Measurements from ENCODE around the gene DGUOK. TPM values are rescaled to one million over a fixed set of nuclear protein-coding genes. Genes with fewer than 3 reads are reported as not detected.

DGUOK gene
- total RNA-seq, 1 experiment from 2014 or later, result 78.5 TPM

GRCh38 chr2:73965053-73965452 lies 38.4 kb downstream of the DGUOK start:
- intact Hi-C loops (cut with micrococcal nuclease; ENCODE audit: unreplicated experiment), result no loop called here
- ATAC-seq, result no peak
- no TSS peak for BruUV-seq (replicated peaks)
- ChIA-PET CTCF (interaction anchor here (0.8 kb wide), 1 partner anchor 16 kb away, joined by 8 read pairs; no protein-coding TSS in a partner anchor), POLR2A (no interaction called here)
- Histone ChIP-seq H3K4me1 (ENCODE audit: control insufficient read depth, insufficient read depth, low read length) (no peaks in the 10 kb centered on the region), H3K4me3 (ENCODE audit: low read depth in 2 of 2, low read length in 2 of 2) (no peak overlapping the region), H3K27me3 (ENCODE audit: control insufficient read depth, insufficient read depth, low read length) (no peaks in the 10 kb centered on the region), H3K27ac (ENCODE audit: low read length) (no peak overlapping the region), H3K36me3 (ENCODE audit: control insufficient read depth, insufficient read depth, low read length) (no peaks in the 10 kb centered on the region), H3K9me3 (ENCODE audit: control insufficient read depth, insufficient read depth, low read depth, low read length) (no peaks in the 10 kb centered on the region; the same call in 1 of the 2 replicates)
- no peak for TF ChIP-seq POLR2AphosphoS5 (IDR thresholded peaks at IDR 0.05; ENCODE audit: low read depth, low read length)
- no peak for TF ChIP-seq CTCF (IDR thresholded peaks at IDR 0.05)
- no peak for DNase-seq (ENCODE audit: low read depth, low spot score)
- in situ Hi-C loops (cut with HindIII; ENCODE audit: low pct_unique_long_range_greater_than_20kb, low sequenced_read_pairs), result no loop called here

GRCh38 chr2:73968357-73968937 lies 41.8 kb downstream of the DGUOK start:
- Histone ChIP-seq H3K36me3 (ENCODE audit: control insufficient read depth, insufficient read depth, low read length) (no peaks in the 10 kb centered on the region), H3K27ac (ENCODE audit: low read length) (no peak overlapping the region), H3K4me1 (ENCODE audit: control insufficient read depth, insufficient read depth, low read length) (no peaks in the 10 kb centered on the region), H3K27me3 (ENCODE audit: control insufficient read depth, insufficient read depth, low read length) (no peaks in the 10 kb centered on the region), H3K4me3 (ENCODE audit: low read depth in 2 of 2, low read length in 2 of 2) (no peak overlapping the region), H3K9me3 (ENCODE audit: control insufficient read depth, insufficient read depth, low read depth, low read length) (no peaks in the 10 kb centered on the region)
- ChIA-PET POLR2A (no interaction called here), CTCF (interaction anchor here (0.6 to 0.7 kb wide), 2 partner anchors 142 to 189 kb away, joined by 5 to 9 read pairs; partner anchors contain the start of gene DUSP11)
- in situ Hi-C loops (cut with HindIII; ENCODE audit: low pct_unique_long_range_greater_than_20kb, low sequenced_read_pairs) (no loop called here), intact Hi-C loops (cut with micrococcal nuclease; ENCODE audit: unreplicated experiment) (no loop called here)
- DNase-seq (ENCODE audit: low read depth, low spot score) (no peak), ATAC-seq (no peak)
- no TSS peak for BruUV-seq (replicated peaks)
- TF ChIP-seq POLR2AphosphoS5 (IDR thresholded peaks at IDR 0.05; ENCODE audit: low read depth, low read length), result no peak
- TF ChIP-seq REST (IDR thresholded peaks at IDR 0.05; ENCODE audit: insufficient read depth in 1 of 2, low read depth in 2 of 2, low read length in 1 of 2), result no peak
- no peak for TF ChIP-seq CTCF (IDR thresholded peaks at IDR 0.05)
- no peak for TF ChIP-seq TCF7L2 (IDR thresholded peaks at IDR 0.05; ENCODE audit: low read depth, low read length)
- TF ChIP-seq SIN3A (IDR thresholded peaks at IDR 0.05; ENCODE audit: borderline replicate concordance, insufficient read depth, low read depth, low read length), result no peak
